OCI-LY3 (cell line): ENCODE results near the gene CBX1.

Source experiments
- H2AFZ ChIP-seq: fragments of 200-600, 300-600 bp; shearing (Covaris generic); 2 replicates; pipeline ENCODE4 v1.6.0; 2014; ENCODE audit warnings: antibody characterized with exemption, low read depth, low read length
- H3K27ac ChIP-seq: fragments of 200-600, 300-600 bp; sonication (generic); 2 replicates; pipeline ENCODE4 v1.5.1; 2014; ENCODE audit warnings: mild to moderate bottlenecking, low read length, moderate library complexity, mixed read lengths
- H3K27me3 ChIP-seq: fragments of 200-600, 300-600 bp; sonication (generic); 2 replicates; pipeline ENCODE4 v1.6.1; 2014; ENCODE audit warnings: low read depth, low read length, mixed read lengths
- H3K36me3 ChIP-seq: fragments of 200-600, 300-600 bp; sonication (generic); replicated peaks from 2 replicates; pipeline ENCODE3; 2014; ENCODE audit warnings: low read depth, low read length, mixed read lengths
- H3K4me1 ChIP-seq: fragments of 300-600, 200-600 bp; sonication (generic); 2 replicates; pipeline ENCODE4 v1.6.1; 2014; ENCODE audit warnings: low read length, mixed read lengths
- H3K4me2 ChIP-seq: fragments of 200-600, 300-600 bp; sonication (generic); 2 replicates; pipeline ENCODE4 v1.6.1; 2014; ENCODE audit warnings: low read length, mixed read lengths
- H3K4me3 ChIP-seq: fragments of 300-600, 200-600 bp; sonication (generic); 2 replicates; pipeline ENCODE4 v1.5.1; 2014; ENCODE audit warnings: antibody characterized with exemption, mild to moderate bottlenecking, low read length, moderate library complexity
- H3K79me2 ChIP-seq: fragments of 300-600, 200-600 bp; shearing (Covaris generic); 2 replicates; pipeline ENCODE4 v1.6.1; 2014; ENCODE audit warnings: mild to moderate bottlenecking, low read length, mixed read lengths
- H3K9ac ChIP-seq: fragments of 300-600, 200-600 bp; shearing (Covaris generic); 2 replicates; pipeline ENCODE4 v1.6.0; 2014; ENCODE audit warnings: mild to moderate bottlenecking, low read length, moderate library complexity
- H3K9me3 ChIP-seq: fragments of 200-600, 300-600 bp; shearing (Covaris generic); 2 replicates; pipeline ENCODE4 v1.6.1; 2014; ENCODE audit warnings: low read length, mixed read lengths; ENCODE audit not compliant: insufficient read depth
- H4K20me1 ChIP-seq: fragments of 200-600, 300-600 bp; sonication (generic); 2 replicates; pipeline ENCODE4 v1.6.1; 2016; ENCODE audit warnings: low read length, mixed read lengths; ENCODE audit not compliant: insufficient read depth
- CTCF ChIP-seq: fragments of 200-600, 300-600 bp; sonication (generic); IDR thresholded peaks from 2 replicates; pipeline ENCODE4 v1.5.1; 2014; ENCODE audit warnings: antibody characterized with exemption, low read length, low read depth
- EZH2phosphoT487 ChIP-seq: fragments of 200-600 bp; shearing (Covaris generic); IDR thresholded peaks from 2 replicates; pipeline ENCODE4 v1.6.1; 2018; ENCODE audit warnings: antibody characterized with exemption, mixed run types, low read depth

CBX1 gene

GRCh38 chr17:48102798-48103715, 1.8 kb upstream of the CBX1 start:
- Histone ChIP-seq H3K9me3 (no peaks in the 10 kb centered on the region), H3K36me3 (peaks cover 6% of the 10 kb centered on the region), H3K4me1 (peaks cover 30% of the 10 kb centered on the region), H2AFZ (peak overlapping the region; percentile 62), H3K4me2 (0 out of 2 replicates have a peak overlapping the region, but pooled peaks have one; percentile 99), H3K27me3 (no peaks in the 10 kb centered on the region), H3K4me3 (peak overlapping the region; percentile 100; the same call in 1 of the 2 replicates), H3K27ac (peak overlapping the region; percentile 83), H3K9ac (0 out of 2 replicates have a peak overlapping the region, but pooled peaks have one; percentile 93), H4K20me1 (peaks cover 15% of the 10 kb centered on the region), H3K79me2 (peaks cover 37% of the 10 kb centered on the region)
- TF ChIP-seq EZH2phosphoT487 (no peak), CTCF (no peak)

DNA sequence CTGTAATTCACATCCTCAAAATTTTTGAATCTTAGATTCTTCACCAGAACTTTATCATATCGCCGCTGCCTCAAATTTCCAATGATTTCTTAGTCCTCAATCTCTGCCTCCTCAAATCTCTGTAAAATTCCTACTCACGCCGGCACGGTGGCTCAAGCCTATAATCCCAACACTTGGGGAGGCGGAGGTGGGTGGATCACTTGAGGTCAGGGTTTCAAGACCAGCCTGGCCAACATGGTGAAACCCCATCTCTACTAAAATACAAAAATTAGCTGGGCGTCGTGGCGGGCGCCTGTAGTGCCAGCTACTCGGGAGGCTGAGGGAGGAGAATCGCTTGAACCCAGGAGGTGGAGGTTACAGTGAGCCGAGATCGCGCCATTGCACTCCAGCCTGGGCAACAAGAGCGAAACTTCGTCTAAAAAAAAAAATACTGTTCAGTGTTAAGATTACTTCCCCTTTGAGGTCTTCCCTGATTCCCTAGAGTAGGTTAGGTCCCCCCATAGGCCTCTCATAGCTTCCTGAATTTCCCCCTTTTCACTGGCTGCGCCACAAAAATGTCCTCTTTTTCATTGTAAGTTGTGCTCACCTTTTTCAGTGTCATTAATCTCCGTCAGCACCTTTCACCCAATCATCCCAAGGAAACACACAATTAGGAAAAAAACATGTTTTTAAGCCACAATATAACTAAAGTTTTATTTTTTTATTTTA, 919 bp upstream of the CBX1 start:
- peaks cover 41% of the 10 kb centered on the region for H3K79me2 ChIP-seq
- peaks cover 34% of the 10 kb centered on the region for H3K4me1 ChIP-seq
- peaks cover 23% of the 10 kb centered on the region for H4K20me1 ChIP-seq
- H3K9ac ChIP-seq: peak overlapping the region; percentile 93
- no peaks in the 10 kb centered on the region for H3K27me3 ChIP-seq
- no peaks in the 10 kb centered on the region for H3K9me3 ChIP-seq
- H3K4me2 ChIP-seq: peak overlapping the region; percentile 99
- H3K27ac ChIP-seq: peak overlapping the region; percentile 83
- H3K4me3 ChIP-seq: peak overlapping the region; percentile 100
- H3K36me3 ChIP-seq: peaks cover 6% of the 10 kb centered on the region
- peak overlapping the region; percentile 62 for H2AFZ ChIP-seq
- no peak for TF ChIP-seq CTCF
- TF ChIP-seq EZH2phosphoT487: no peak

DNA sequence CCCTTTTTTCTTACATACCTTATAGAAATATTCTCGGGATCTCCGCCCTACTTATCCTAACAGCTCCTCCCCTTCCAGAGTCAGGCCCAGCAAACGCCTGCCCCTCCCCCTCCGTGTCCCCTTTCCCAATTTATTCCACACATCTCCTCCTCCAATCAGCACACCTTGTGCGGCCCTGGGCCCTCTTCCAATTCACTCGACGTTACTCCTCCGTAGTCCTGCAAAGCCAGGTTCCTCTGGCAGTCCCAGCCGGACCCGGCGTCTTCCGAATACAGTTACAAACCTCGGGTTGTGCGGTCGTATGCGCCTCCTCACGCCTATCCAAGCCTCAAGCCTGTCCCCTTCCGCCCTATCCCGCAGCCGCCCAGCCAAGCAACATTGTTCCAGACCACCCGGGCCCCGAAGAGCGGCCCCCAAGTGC, 677 bp downstream of the CBX1 start:
- H3K4me2 ChIP-seq: peak overlapping the region; percentile 99
- H2AFZ ChIP-seq: no peak overlapping the region
- H3K27me3 ChIP-seq: no peaks in the 10 kb centered on the region
- peaks cover 57% of the 10 kb centered on the region for H3K79me2 ChIP-seq
- peak overlapping the region; percentile 93 for H3K9ac ChIP-seq
- peak overlapping the region; percentile 100 for H3K4me3 ChIP-seq
- H3K4me1 ChIP-seq: peaks cover 24% of the 10 kb centered on the region
- H3K36me3 ChIP-seq: peaks cover 9% of the 10 kb centered on the region
- no peaks in the 10 kb centered on the region for H3K9me3 ChIP-seq
- peak overlapping the region; percentile 83 for H3K27ac ChIP-seq
- TF ChIP-seq EZH2phosphoT487: no peak
- TF ChIP-seq CTCF: no peak
- peaks cover 25% of the 10 kb centered on the region for H4K20me1 ChIP-seq

GRCh38 chr17:48100160-48100559, 1.1 kb downstream of the CBX1 start:
- Histone ChIP-seq H3K36me3 (peaks cover 9% of the 10 kb centered on the region), H3K4me1 (peaks cover 24% of the 10 kb centered on the region), H3K27ac (no peak overlapping the region), H2AFZ (no peak overlapping the region), H3K4me3 (peak overlapping the region; percentile 100), H3K9me3 (no peaks in the 10 kb centered on the region), H3K4me2 (peak overlapping the region; percentile 99), H4K20me1 (peaks cover 28% of the 10 kb centered on the region), H3K9ac (peak overlapping the region; percentile 93), H3K27me3 (no peaks in the 10 kb centered on the region), H3K79me2 (peaks cover 61% of the 10 kb centered on the region)
- TF ChIP-seq CTCF: no peak
- no peak for TF ChIP-seq EZH2phosphoT487
